CD4-positive, CD25-positive, alpha-beta regulatory T cell (primary cell): ENCODE results near the gene ACOT8. TPM values are rescaled to one million over a fixed set of nuclear protein-coding genes. Genes with fewer than 3 reads are reported as not detected.
A peak's percentile ranks its signal among the peaks of the same experiment; 100 is the strongest.

Experiments used
- ATAC-seq, 2 donors: fragments of 150-1000 bp; cut with Tn5 transposase; one replicate each; pipeline ENCODE4 v1.10.0; 2021; ENCODE audit warnings: low read depth in 2 of 2, moderate number of reproducible peaks in 2 of 2, moderate library complexity in 1 of 2
- DNase-seq, 3 donors: peaks; one replicate each; pipeline versions ENCODE4 v3.0.0 to v3.0.0-alpha.2; 2012 to 2022; ENCODE audit warnings: mixed read lengths in 1 of 3
- H3K27ac ChIP-seq: one replicate; pipeline ENCODE4 v1.7.0; 2013; ENCODE audit warnings: mild to moderate bottlenecking, low read length; ENCODE audit not compliant: insufficient read depth, poor library complexity, severe bottlenecking
- H3K27me3 ChIP-seq: one replicate; pipeline ENCODE4 v1.7.0; 2013; ENCODE audit warnings: low read length; ENCODE audit not compliant: control insufficient read depth, insufficient read depth
- H3K36me3 ChIP-seq: one replicate; pipeline ENCODE4 v1.7.0; 2013; ENCODE audit warnings: mild to moderate bottlenecking, low read length, moderate library complexity; ENCODE audit not compliant: control insufficient read depth, insufficient read depth
- H3K4me1 ChIP-seq: 2 replicates; pipeline ENCODE4 v1.7.0; 2013; ENCODE audit warnings: mild to moderate bottlenecking, low read length; ENCODE audit not compliant: insufficient read depth, control insufficient read depth, poor library complexity, severe bottlenecking
- H3K4me3 ChIP-seq: one replicate; pipeline ENCODE4 v1.7.0; 2013; ENCODE audit warnings: low read depth, mild to moderate bottlenecking, low read length, moderate library complexity
- H3K9me3 ChIP-seq, 2 experiments: 1 replicate in 1 of 2; 2 replicates in 1 of 2; pipeline ENCODE4 v1.7.0; 2013; ENCODE audit warnings: low read length in 2 of 2, mild to moderate bottlenecking in 1 of 2, moderate library complexity in 1 of 2; ENCODE audit not compliant: control insufficient read depth in 2 of 2
- H3K27ac Mint-ChIP-seq, 3 donors: one replicate each; pipeline ENCODE4 v1.8.0; 2020 to 2022; ENCODE audit warnings: mild to moderate bottlenecking in 3 of 3, mixed read lengths in 3 of 3, moderate library complexity in 2 of 3
- H3K27me3 Mint-ChIP-seq: one replicate; pipeline ENCODE4 v1.8.0; 2022; ENCODE audit warnings: mild to moderate bottlenecking, mixed read lengths
- H3K36me3 Mint-ChIP-seq: one replicate; pipeline ENCODE4 v1.8.0; 2020; ENCODE audit warnings: mixed read lengths
- H3K4me1 Mint-ChIP-seq, 4 donors: one replicate each; pipeline ENCODE4 v1.8.0; 2020 to 2022; ENCODE audit warnings: mixed read lengths in 4 of 4, mild to moderate bottlenecking in 1 of 4
- H3K4me3 Mint-ChIP-seq, 4 donors: one replicate each; pipeline ENCODE4 v1.8.0; 2020 to 2022; ENCODE audit warnings: mild to moderate bottlenecking in 4 of 4, mixed read lengths in 4 of 4, moderate library complexity in 3 of 4
- H3K9me3 Mint-ChIP-seq, 7 donors: one replicate each; pipeline ENCODE4 v1.8.0; 2020 to 2022; ENCODE audit warnings: mixed read lengths in 7 of 7, mild to moderate bottlenecking in 3 of 7, moderate library complexity in 2 of 7
- polyA plus RNA-seq, 4 donors: library from polyadenylated mRNA; unstranded; fragments of 300-500 nt; fragmentation: Illumina TruSeq; gene quantifications; one replicate each; pipeline ENCODE4 v1.2.3, GENCODE V29; 2021
- total RNA-seq: library from RNA; stranded (reverse); gene quantifications from one replicate; pipeline ENCODE4 v1.2.3, GENCODE V29; 2022

The ACOT8 gene
- total and polyA plus RNA-seq, 5 donors from 2014 or later: 23.9 to 50.6 (median 45.6) TPM

- peaks cover 14% of the 10 kb centered on the region for H3K36me3 Mint-ChIP-seq
- H3K27ac ChIP-seq: peak within 1 kb of the TSS; percentile 67
Measured at GRCh38 chr20:45890985-45891983, 34.1 kb upstream of the ACOT8 start, which contains the start of the genes CTSA and NEURL2. Gene CTSA (plus strand): TSS chr20:45891335. CDS start chr20:45891569, 234 bp downstream. Gene NEURL2 (minus strand): TSS chr20:45891208. CDS start chr20:45890991, 217 bp downstream.

GRCh38 chr20:45890077-45890984, 33.1 kb upstream of the ACOT8 start:
- Histone ChIP-seq H3K27ac (peak overlapping the region; percentile 67), H3K27me3 (no peaks in the 10 kb centered on the region), H3K4me1 (peaks cover 36% of the 10 kb centered on the region), H3K4me3 (peak overlapping the region; percentile 50), H3K9me3 (no peaks in the 10 kb centered on the region), H3K36me3 (peaks cover 11% of the 10 kb centered on the region)
- DNase-seq (peak in 2 of 3 donors; percentile 52 to 66), ATAC-seq (peak; percentile 37 to 38)
- Mint-ChIP-seq H3K36me3 (peaks cover 14% of the 10 kb centered on the region), H3K27ac (peak overlapping the region; percentile 89 to 97 (median 95)), H3K9me3 (no peaks in the 10 kb centered on the region), H3K4me1 (peaks cover 15 to 63% (median 27%) of the 10 kb centered on the region in 4 donors), H3K4me3 (peak overlapping the region; percentile 93 to 94 (median 94)), H3K27me3 (no peaks in the 10 kb centered on the region)

More at GRCh38 chr20:45890985-45891983, 34.1 kb upstream of the ACOT8 start, which contains the start of the genes CTSA and NEURL2:
- Histone ChIP-seq H3K36me3 (peaks cover 15% of the 10 kb centered on the region), H3K27me3 (no peaks in the 10 kb centered on the region), H3K4me1 (peaks cover 35% of the 10 kb centered on the region), H3K4me3 (peak within 1 kb of the TSS; percentile 73), H3K9me3 (no peaks in the 10 kb centered on the region)
- H3K27me3 Mint-ChIP-seq: no peaks in the 10 kb centered on the region
- DNase-seq (peak; percentile 80 to 89 (median 80)), ATAC-seq (peak; percentile 73 to 76)
- H3K27ac Mint-ChIP-seq: peak within 1 kb of the TSS; percentile 89 to 97 (median 95)
- H3K9me3 Mint-ChIP-seq: no peaks in the 10 kb centered on the region
- H3K4me3 Mint-ChIP-seq: peak within 1 kb of the TSS; percentile 93 to 94 (median 94)
- H3K4me1 Mint-ChIP-seq: peaks cover 15 to 59% (median 27%) of the 10 kb centered on the region in 4 donors

GRCh38 chr20:45888681-45889080, 31.5 kb upstream of the ACOT8 start:
- Histone ChIP-seq H3K36me3 (peaks cover 8% of the 10 kb centered on the region), H3K27ac (no peak overlapping the region), H3K27me3 (no peaks in the 10 kb centered on the region), H3K4me1 (peaks cover 52% of the 10 kb centered on the region), H3K4me3 (no peak overlapping the region), H3K9me3 (no peaks in the 10 kb centered on the region)
- Mint-ChIP-seq H3K36me3 (peaks cover 11% of the 10 kb centered on the region), H3K4me1 (peaks cover 19 to 66% (median 27%) of the 10 kb centered on the region in 4 donors), H3K27ac (no peak overlapping the region), H3K9me3 (no peaks in the 10 kb centered on the region), H3K4me3 (peak overlapping the region in 2 of 4 donors; percentile 26 to 94), H3K27me3 (no peaks in the 10 kb centered on the region)
- DNase-seq (no peak), ATAC-seq (no peak)

DNA sequence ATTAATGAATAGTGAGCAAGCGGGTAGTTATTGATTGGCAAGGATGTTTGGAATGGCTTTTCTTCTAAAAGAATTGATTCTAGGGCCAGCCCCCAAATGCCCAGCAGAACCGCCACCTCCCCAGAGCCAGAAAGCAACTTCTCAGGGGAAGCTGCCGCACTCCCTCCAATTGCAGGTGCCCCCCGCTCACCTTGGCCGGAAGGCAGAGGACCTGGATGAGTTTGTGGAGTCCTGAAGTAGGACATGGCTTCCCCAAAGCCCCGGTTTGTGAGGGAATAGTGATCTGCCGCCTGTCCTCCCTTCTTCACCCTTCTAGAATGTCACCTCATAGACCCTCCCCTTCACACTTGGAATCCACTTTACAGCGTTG, 30.1 kb upstream of the ACOT8 start, which contains the start of gene SPATA25:
TSS of gene SPATA25 (minus strand) at position 277 of the 370 bp plus-strand sequence. CDS start at position 245, 32 bp downstream.
- ATAC-seq (no peak), DNase-seq (no peak)
- peaks cover 18 to 66% (median 24%) of the 10 kb centered on the region in 4 donors for H3K4me1 Mint-ChIP-seq
- H3K9me3 ChIP-seq: no peaks in the 10 kb centered on the region
- H3K36me3 Mint-ChIP-seq: peaks cover 18% of the 10 kb centered on the region
- H3K27me3 Mint-ChIP-seq: no peaks in the 10 kb centered on the region
- H3K4me1 ChIP-seq: peaks cover 46% of the 10 kb centered on the region
- H3K9me3 Mint-ChIP-seq: no peaks in the 10 kb centered on the region
- H3K4me3 ChIP-seq: no peak within 1 kb of the TSS
- H3K27ac ChIP-seq: no peak within 1 kb of the TSS
- H3K27ac Mint-ChIP-seq: peak within 1 kb of the TSS in 1 of 3 donors; percentile 92
- no peaks in the 10 kb centered on the region for H3K27me3 ChIP-seq
- H3K36me3 ChIP-seq: peaks cover 16% of the 10 kb centered on the region
- peak within 1 kb of the TSS in 3 of 4 donors; percentile 3 to 61 (median 26) for H3K4me3 Mint-ChIP-seq

GRCh38 chr20:45886590-45887345, 29.6 kb upstream of the ACOT8 start:
- no peaks in the 10 kb centered on the region for H3K27me3 Mint-ChIP-seq
- H3K36me3 Mint-ChIP-seq: peaks cover 18% of the 10 kb centered on the region
- DNase-seq: no peak
- ATAC-seq: no peak
- H3K4me1 Mint-ChIP-seq: peaks cover 19 to 65% (median 26%) of the 10 kb centered on the region in 4 donors
- H3K4me3 Mint-ChIP-seq: peak overlapping the region in 1 of 4 donors; percentile 61
- Histone ChIP-seq H3K9me3 (no peaks in the 10 kb centered on the region), H3K36me3 (peaks cover 16% of the 10 kb centered on the region), H3K4me1 (peaks cover 46% of the 10 kb centered on the region), H3K4me3 (no peak overlapping the region), H3K27ac (no peak overlapping the region), H3K27me3 (no peaks in the 10 kb centered on the region)
- H3K27ac Mint-ChIP-seq: peak overlapping the region in 1 of 3 donors; percentile 77
- no peaks in the 10 kb centered on the region for H3K9me3 Mint-ChIP-seq

GRCh38 chr20:45883100-45883469, 25.9 kb upstream of the ACOT8 start:
- H3K36me3 ChIP-seq: peaks cover 17% of the 10 kb centered on the region
- Mint-ChIP-seq H3K4me3 (peak overlapping the region; percentile 51 to 87 (median 59)), H3K36me3 (peaks cover 18% of the 10 kb centered on the region), H3K4me1 (peaks cover 22 to 51% (median 29%) of the 10 kb centered on the region in 4 donors), H3K9me3 (no peaks in the 10 kb centered on the region), H3K27ac (peak overlapping the region in 1 of 3 donors; percentile 32), H3K27me3 (no peaks in the 10 kb centered on the region)
- H3K27ac ChIP-seq: no peak overlapping the region
- no peak overlapping the region for H3K4me3 ChIP-seq
- H3K4me1 ChIP-seq: peaks cover 35% of the 10 kb centered on the region
- no peak for DNase-seq
- no peaks in the 10 kb centered on the region for H3K9me3 ChIP-seq
- no peak for ATAC-seq
- no peaks in the 10 kb centered on the region for H3K27me3 ChIP-seq
